A549 (cell line): Measurements from ENCODE around the gene INSC.

Source experiments
- CEBPB ChIP-seq, 2 experiments: fragments of >200 bp in 1 of 2; sonication (Bioruptor Twin) in 1 of 2; formaldehyde crosslinking in 1 of 2; IDR thresholded peaks; 2 replicates each; pipeline ENCODE4 v1.6.1; 2012 to 2016
- CHD2 ChIP-seq: fragments of 150-350 bp; IDR thresholded peaks from 2 replicates; pipeline ENCODE4 v1.6.1; 2014; ENCODE audit warnings: low read length; ENCODE audit not compliant: partially characterized antibody
- EHF ChIP-seq: fragments of 250-450 bp; sonication (Bioruptor Pico); IDR thresholded peaks from 2 replicates; pipeline ENCODE4 v1.5.0; 2020; ENCODE audit warnings: mild to moderate bottlenecking
- HOXA7 ChIP-seq: fragments of 250-450 bp; sonication (Bioruptor Pico); IDR thresholded peaks from 2 replicates; pipeline ENCODE4 v1.5.0; 2020; ENCODE audit warnings: mild to moderate bottlenecking, moderate library complexity
- MAFK ChIP-seq: fragments of 450-650 bp; IDR thresholded peaks from 2 replicates; pipeline ENCODE4 v1.6.1; 2014; ENCODE audit not compliant: partially characterized antibody
- MAZ ChIP-seq: fragments of 150-350 bp; IDR thresholded peaks from 2 replicates; pipeline ENCODE4 v1.6.1; 2014; ENCODE audit warnings: antibody characterized with exemption, low read depth, low read length, borderline replicate concordance
- POLR2A ChIP-seq: IDR thresholded peaks from 2 replicates; pipeline ENCODE4 v1.6.1; 2012; ENCODE audit warnings: mild to moderate bottlenecking, low read length
- RARB ChIP-seq: fragments of 250-450 bp; sonication (Bioruptor Pico); IDR thresholded peaks from 2 replicates; pipeline ENCODE4 v1.8.0; 2021; ENCODE audit warnings: mild to moderate bottlenecking, moderate library complexity
- RFX5 ChIP-seq: fragments of 450-650 bp; IDR thresholded peaks from 2 replicates; pipeline ENCODE4 v1.7.1; 2014; ENCODE audit warnings: antibody characterized with exemption, mild to moderate bottlenecking, moderate library complexity
- ZC3H11A ChIP-seq: fragments of 450-650 bp; IDR thresholded peaks from 2 replicates; pipeline ENCODE4 v1.6.1; 2014; ENCODE audit warnings: antibody characterized with exemption, mild to moderate bottlenecking
- ZFP36 ChIP-seq: fragments of 450-650 bp; IDR thresholded peaks from 2 replicates; pipeline ENCODE4 v1.6.1; 2014; ENCODE audit warnings: borderline replicate concordance; ENCODE audit not compliant: partially characterized antibody
- TF ChIP-seq, protein P1 (sequence below): fragments of >200 bp; sonication (Bioruptor Twin); formaldehyde crosslinking; IDR thresholded peaks from 3 replicates; pipeline ENCODE4 v1.5.1; 2016
- TF ChIP-seq, protein P2 (sequence below): IDR thresholded peaks from 2 replicates; pipeline ENCODE4 v1.6.1; 2012; ENCODE audit warnings: low read depth, borderline replicate concordance

- TF ChIP-seq, protein P1, sequence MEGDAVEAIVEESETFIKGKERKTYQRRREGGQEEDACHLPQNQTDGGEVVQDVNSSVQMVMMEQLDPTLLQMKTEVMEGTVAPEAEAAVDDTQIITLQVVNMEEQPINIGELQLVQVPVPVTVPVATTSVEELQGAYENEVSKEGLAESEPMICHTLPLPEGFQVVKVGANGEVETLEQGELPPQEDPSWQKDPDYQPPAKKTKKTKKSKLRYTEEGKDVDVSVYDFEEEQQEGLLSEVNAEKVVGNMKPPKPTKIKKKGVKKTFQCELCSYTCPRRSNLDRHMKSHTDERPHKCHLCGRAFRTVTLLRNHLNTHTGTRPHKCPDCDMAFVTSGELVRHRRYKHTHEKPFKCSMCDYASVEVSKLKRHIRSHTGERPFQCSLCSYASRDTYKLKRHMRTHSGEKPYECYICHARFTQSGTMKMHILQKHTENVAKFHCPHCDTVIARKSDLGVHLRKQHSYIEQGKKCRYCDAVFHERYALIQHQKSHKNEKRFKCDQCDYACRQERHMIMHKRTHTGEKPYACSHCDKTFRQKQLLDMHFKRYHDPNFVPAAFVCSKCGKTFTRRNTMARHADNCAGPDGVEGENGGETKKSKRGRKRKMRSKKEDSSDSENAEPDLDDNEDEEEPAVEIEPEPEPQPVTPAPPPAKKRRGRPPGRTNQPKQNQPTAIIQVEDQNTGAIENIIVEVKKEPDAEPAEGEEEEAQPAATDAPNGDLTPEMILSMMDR, result no peak
- TF ChIP-seq RARB, result no peak
- no peak for TF ChIP-seq MAZ
- TF ChIP-seq POLR2A, result no peak
- no peak for TF ChIP-seq CHD2
- no peak for TF ChIP-seq CEBPB (IDR thresholded peaks at IDR 0.05)
- TF ChIP-seq, protein P2, sequence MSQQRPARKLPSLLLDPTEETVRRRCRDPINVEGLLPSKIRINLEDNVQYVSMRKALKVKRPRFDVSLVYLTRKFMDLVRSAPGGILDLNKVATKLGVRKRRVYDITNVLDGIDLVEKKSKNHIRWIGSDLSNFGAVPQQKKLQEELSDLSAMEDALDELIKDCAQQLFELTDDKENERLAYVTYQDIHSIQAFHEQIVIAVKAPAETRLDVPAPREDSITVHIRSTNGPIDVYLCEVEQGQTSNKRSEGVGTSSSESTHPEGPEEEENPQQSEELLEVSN, result no peak
- TF ChIP-seq HOXA7, result no peak
- TF ChIP-seq MAFK, result no peak
- no peak for TF ChIP-seq EHF (CRISPR knock-in tag)
- no peak for TF ChIP-seq ZFP36
- TF ChIP-seq ZC3H11A, result no peak
- TF ChIP-seq RFX5, result no peak
Measured at GRCh38 chr11:15177491-15177890, 62.8 kb downstream of the INSC start.
